Loucy (cell line): ENCODE measurements around the gene SEPTIN7.

Experiments used
- H2AFZ ChIP-seq: fragments of 200-600 bp; sonication (generic); 2 replicates; pipeline ENCODE4 v1.6.0; 2016; ENCODE audit warnings: antibody characterized with exemption, mild to moderate bottlenecking, low read length, moderate library complexity
- H3F3A ChIP-seq: fragments of 200-600 bp; 2 replicates; pipeline ENCODE4 v1.6.0; 2016; ENCODE audit warnings: antibody characterized with exemption, low read depth, mild to moderate bottlenecking
- H3K27me3 ChIP-seq: fragments of 200-600 bp; sonication (generic); 2 replicates; pipeline ENCODE4 v1.6.1; 2014; ENCODE audit warnings: low read length, mild to moderate bottlenecking; ENCODE audit not compliant: insufficient read depth, poor library complexity, severe bottlenecking
- H3K36me3 ChIP-seq: fragments of 200-600 bp; sonication (generic); 2 replicates; pipeline ENCODE4 v1.6.1; 2016; ENCODE audit warnings: low read length; ENCODE audit not compliant: insufficient read depth
- H3K4me1 ChIP-seq: fragments of 200-600 bp; sonication (generic); 2 replicates; pipeline ENCODE4 v1.5.1; 2014; ENCODE audit warnings: low read length, mild to moderate bottlenecking; ENCODE audit not compliant: insufficient read depth, poor library complexity, severe bottlenecking
- H3K4me2 ChIP-seq: fragments of 200-600 bp; sonication (generic); 2 replicates; pipeline ENCODE4 v1.6.0; 2014; ENCODE audit warnings: antibody characterized with exemption, low read length, low read depth, mild to moderate bottlenecking; ENCODE audit not compliant: poor library complexity, severe bottlenecking
- H3K4me3 ChIP-seq: fragments of 200-600 bp; sonication (generic); 2 replicates; pipeline ENCODE4 v1.5.1; 2014; ENCODE audit warnings: low read length, mild to moderate bottlenecking, mixed read lengths; ENCODE audit not compliant: poor library complexity, severe bottlenecking
- H3K79me2 ChIP-seq: fragments of 200-600 bp; sonication (generic); 2 replicates; pipeline ENCODE4 v1.6.1; 2014; ENCODE audit warnings: low read length; ENCODE audit not compliant: insufficient read depth
- H3K9ac ChIP-seq: fragments of 200-600 bp; sonication (generic); 2 replicates; pipeline ENCODE4 v1.6.0; 2014; ENCODE audit warnings: mild to moderate bottlenecking, low read depth, low read length, moderate library complexity; ENCODE audit not compliant: poor library complexity, severe bottlenecking
- H3K9me2 ChIP-seq: fragments of 200-600 bp; sonication (generic); replicated peaks from 2 replicates; pipeline ENCODE4 v1.6.1; 2016; ENCODE audit warnings: low read depth, low read length, mixed read lengths
- H3K9me3 ChIP-seq: fragments of 200-600 bp; sonication (generic); 2 replicates; pipeline ENCODE4 v1.6.1; 2014; ENCODE audit warnings: mild to moderate bottlenecking, antibody characterized with exemption, low read length, low read depth; ENCODE audit not compliant: insufficient read depth
- H4K20me1 ChIP-seq: fragments of 200-600 bp; sonication (generic); 2 replicates; pipeline ENCODE4 v1.6.0; 2014; ENCODE audit warnings: antibody characterized with exemption, low read length, mild to moderate bottlenecking; ENCODE audit not compliant: insufficient read depth, poor library complexity, severe bottlenecking
- CTCF ChIP-seq: fragments of 200-600 bp; sonication (generic); conservative IDR thresholded peaks from 2 replicates; pipeline ENCODE4 v1.5.1; 2014; ENCODE audit warnings: mild to moderate bottlenecking, antibody characterized with exemption, low read length
- EZH2phosphoT487 ChIP-seq: fragments of 200-600 bp; IDR thresholded peaks from 2 replicates; pipeline ENCODE4 v1.6.1; 2018; ENCODE audit warnings: antibody characterized with exemption, mild to moderate bottlenecking, moderate library complexity, borderline replicate concordance

SEPTIN7 gene

GRCh38 chr7:35780070-35780469 lies 20.8 kb upstream of the SEPTIN7 start:
- no peak overlapping the region for H3K9ac ChIP-seq
- H3K4me3 ChIP-seq, result no peak overlapping the region
- no peaks in the 10 kb centered on the region for H3F3A ChIP-seq
- no peak overlapping the region for H3K4me2 ChIP-seq
- no peaks in the 10 kb centered on the region for H4K20me1 ChIP-seq
- no peaks in the 10 kb centered on the region for H3K79me2 ChIP-seq
- no peak overlapping the region for H2AFZ ChIP-seq
- H3K36me3 ChIP-seq, result no peaks in the 10 kb centered on the region
- no peaks in the 10 kb centered on the region for H3K9me2 ChIP-seq
- no peaks in the 10 kb centered on the region for H3K4me1 ChIP-seq
- no peaks in the 10 kb centered on the region for H3K27me3 ChIP-seq
- H3K9me3 ChIP-seq, result no peaks in the 10 kb centered on the region
- no peak for TF ChIP-seq CTCF
- TF ChIP-seq EZH2phosphoT487, result no peak

DNA sequence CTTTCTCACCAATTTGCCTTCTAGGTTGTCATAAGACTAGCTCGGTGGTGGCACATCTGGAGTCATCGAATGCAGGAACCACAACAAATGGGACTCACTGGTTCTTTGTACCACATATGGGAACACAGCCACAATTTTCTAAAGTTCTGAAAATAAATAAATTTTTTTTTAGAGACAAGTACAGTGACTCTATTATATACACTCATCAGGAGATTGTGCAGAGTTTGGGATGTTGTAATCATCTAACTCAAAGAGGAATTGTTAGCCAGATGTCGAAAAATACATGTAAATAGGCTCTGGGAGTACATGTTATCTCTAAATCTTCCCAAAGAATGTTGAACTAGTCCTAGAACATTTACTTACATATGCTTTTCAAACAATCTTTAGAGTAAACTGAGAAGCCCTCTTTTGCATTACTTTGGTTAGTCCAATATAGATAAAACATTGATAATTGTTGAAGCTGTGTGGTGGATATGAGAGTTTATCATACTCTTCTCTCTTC lies 19.6 kb upstream of the SEPTIN7 start:
- no peak overlapping the region for H3K9ac ChIP-seq
- no peak overlapping the region for H3K4me2 ChIP-seq
- H3K27me3 ChIP-seq, result no peaks in the 10 kb centered on the region

GRCh38 chr7:35781767-35782515 lies 18.9 kb upstream of the SEPTIN7 start:
- TF ChIP-seq EZH2phosphoT487, result no peak
- no peak for TF ChIP-seq CTCF
- no peaks in the 10 kb centered on the region for H3K36me3 ChIP-seq
- no peaks in the 10 kb centered on the region for H3K4me1 ChIP-seq
- H3F3A ChIP-seq, result no peaks in the 10 kb centered on the region
- no peaks in the 10 kb centered on the region for H3K9me3 ChIP-seq
- no peaks in the 10 kb centered on the region for H4K20me1 ChIP-seq
- H3K9ac ChIP-seq, result no peak overlapping the region
- no peaks in the 10 kb centered on the region for H3K9me2 ChIP-seq
- no peaks in the 10 kb centered on the region for H3K79me2 ChIP-seq
- H3K27me3 ChIP-seq, result no peaks in the 10 kb centered on the region
- no peak overlapping the region; the same call in 1 of the 2 replicates for H2AFZ ChIP-seq
- H3K4me2 ChIP-seq, result no peak overlapping the region
- H3K4me3 ChIP-seq, result no peak overlapping the region

More for the DNA sequence above, 19.6 kb upstream of the SEPTIN7 start:
- H3K9me3 ChIP-seq, result no peaks in the 10 kb centered on the region
- H2AFZ ChIP-seq, result no peak overlapping the region; the same call in 1 of the 2 replicates
- no peaks in the 10 kb centered on the region for H3K36me3 ChIP-seq
- H3K79me2 ChIP-seq, result no peaks in the 10 kb centered on the region
- no peaks in the 10 kb centered on the region for H3F3A ChIP-seq
- TF ChIP-seq CTCF, result no peak
- TF ChIP-seq EZH2phosphoT487, result no peak
- no peaks in the 10 kb centered on the region for H3K4me1 ChIP-seq
- no peaks in the 10 kb centered on the region for H3K9me2 ChIP-seq
- no peak overlapping the region for H3K4me3 ChIP-seq
- H4K20me1 ChIP-seq, result no peaks in the 10 kb centered on the region
